PC-9 (cell line): ENCODE results near the gene SMG6. TPM values are rescaled to one million over a fixed set of nuclear protein-coding genes. Genes with fewer than 3 reads are reported as not detected.

ENCODE experiments used
- BruUV-seq: library from RNA; stranded (reverse); fragments of 400-500 nt; replicated peaks from 2 replicates; lab custom pipeline; 2021; lab: Mats Ljungman, UMichigan
- CTCF ChIA-PET: fragments of 300-600 bp; sonication (Branson Sonifier 250); formaldehyde crosslinking; loops from one replicate; lab custom pipeline; 2022; ENCODE audit warnings: antibody characterized with exemption; lab: Charles Lee
- POLR2A ChIA-PET: fragments of 300-600 bp; sonication (Branson Sonifier 250); formaldehyde crosslinking; loops from one replicate; lab custom pipeline; 2022; ENCODE audit warnings: antibody characterized with exemption; ENCODE audit not compliant: unreplicated experiment; lab: Charles Lee
- DNase-seq, 2 experiments: peaks; one replicate each; pipeline versions ENCODE4 v3.0.0 to v3.0.0-alpha.2; 2015 to 2022; ENCODE audit warnings: mixed read lengths in 1 of 2
- H2AFZ ChIP-seq: fragments of 200-600 bp; sonication (generic); 2 replicates; pipeline ENCODE4 v1.8.1; 2017; ENCODE audit warnings: antibody characterized with exemption
- H3F3A ChIP-seq: fragments of 200-600 bp; sonication (generic); 2 replicates; pipeline ENCODE4 v1.8.1; 2017; ENCODE audit warnings: antibody characterized with exemption, mild to moderate bottlenecking, low read depth; ENCODE audit not compliant: insufficient read depth
- H3K27ac ChIP-seq: fragments of 200-600 bp; sonication (generic); 2 replicates; pipeline ENCODE4 v1.6.1; 2016; ENCODE audit warnings: mixed run types
- H3K27me3 ChIP-seq: fragments of 200-600 bp; sonication (generic); 2 replicates; pipeline ENCODE4 v1.6.1; 2016; ENCODE audit warnings: low read depth, mixed run types; ENCODE audit not compliant: insufficient read depth
- H3K36me3 ChIP-seq: fragments of 200-600 bp; sonication (generic); 2 replicates; pipeline ENCODE4 v1.6.1; 2016; ENCODE audit warnings: low read depth, mixed run types
- H3K4me1 ChIP-seq: fragments of 200-600 bp; sonication (generic); replicated peaks from 2 replicates; pipeline ENCODE4 v1.6.1; 2016; ENCODE audit warnings: mixed run types; ENCODE audit not compliant: insufficient read depth
- H3K4me2 ChIP-seq: fragments of 200-600 bp; sonication (generic); 2 replicates; pipeline ENCODE4 v1.6.1; 2017; ENCODE audit warnings: mixed run types
- H3K4me3 ChIP-seq: fragments of 200-600 bp; sonication (generic); 2 replicates; pipeline ENCODE4 v1.6.1; 2016; ENCODE audit warnings: mixed run types
- H3K79me2 ChIP-seq: fragments of 200-600 bp; sonication (generic); 2 replicates; pipeline ENCODE4 v1.6.1; 2017; ENCODE audit warnings: low read depth, mixed run types
- H3K9me2 ChIP-seq: fragments of 200-600 bp; sonication (generic); 2 replicates; pipeline ENCODE4 v1.8.1; 2017; ENCODE audit warnings: mild to moderate bottlenecking; ENCODE audit not compliant: insufficient read depth
- H3K9me3 ChIP-seq: fragments of 200-600 bp; sonication (generic); 2 replicates; pipeline ENCODE4 v1.8.1; 2016; ENCODE audit warnings: low read depth; ENCODE audit not compliant: insufficient read depth
- H4K20me1 ChIP-seq: fragments of 200-600 bp; sonication (generic); 2 replicates; pipeline ENCODE4 v1.8.1; 2017; ENCODE audit not compliant: insufficient read depth
- EZH2 ChIP-seq: fragments of 200-600 bp; sonication (generic); IDR thresholded peaks from 2 replicates; pipeline ENCODE4 v1.8.0; 2017; ENCODE audit warnings: antibody characterized with exemption, low read depth
- intact Hi-C: fragments of 100-400 bp; cut with micrococcal nuclease; formaldehyde crosslinking; loops from one replicate; pipeline ENCODE4 v1.10.0; 2022; ENCODE audit not compliant: unreplicated experiment
- total RNA-seq: library from RNA; stranded (reverse); gene quantifications from 2 replicates; pipeline ENCODE4 v1.2.3, GENCODE V29; 2021
- TF ChIP-seq, protein P1 (sequence below): fragments of 200-600 bp; sonication (generic); conservative IDR thresholded peaks from 2 replicates; pipeline ENCODE4 v1.6.1; 2017; ENCODE audit warnings: mixed run types, antibody characterized with exemption, mild to moderate bottlenecking, moderate library complexity

Gene SMG6
- total RNA-seq, 1 experiment from 2014 or later: 43.1 TPM

- Histone ChIP-seq H3K36me3 (no peaks in the 10 kb centered on the region; the same call in 1 of the 2 replicates), H3K9me3 (no peaks in the 10 kb centered on the region), H3K27me3 (no peaks in the 10 kb centered on the region), H3K79me2 (peaks cover 14% of the 10 kb centered on the region), H3K27ac (no peak overlapping the region), H3K4me3 (no peak overlapping the region), H3K9me2 (no peaks in the 10 kb centered on the region), H4K20me1 (peaks cover 18% of the 10 kb centered on the region), H2AFZ (no peak overlapping the region), H3F3A (peaks cover 14% of the 10 kb centered on the region; the same call in 1 of the 2 replicates), H3K4me2 (no peak overlapping the region), H3K4me1 (peaks cover 12% of the 10 kb centered on the region)
- no TSS peak for BruUV-seq
- no peak for TF ChIP-seq EZH2
- TF ChIP-seq, protein P1, sequence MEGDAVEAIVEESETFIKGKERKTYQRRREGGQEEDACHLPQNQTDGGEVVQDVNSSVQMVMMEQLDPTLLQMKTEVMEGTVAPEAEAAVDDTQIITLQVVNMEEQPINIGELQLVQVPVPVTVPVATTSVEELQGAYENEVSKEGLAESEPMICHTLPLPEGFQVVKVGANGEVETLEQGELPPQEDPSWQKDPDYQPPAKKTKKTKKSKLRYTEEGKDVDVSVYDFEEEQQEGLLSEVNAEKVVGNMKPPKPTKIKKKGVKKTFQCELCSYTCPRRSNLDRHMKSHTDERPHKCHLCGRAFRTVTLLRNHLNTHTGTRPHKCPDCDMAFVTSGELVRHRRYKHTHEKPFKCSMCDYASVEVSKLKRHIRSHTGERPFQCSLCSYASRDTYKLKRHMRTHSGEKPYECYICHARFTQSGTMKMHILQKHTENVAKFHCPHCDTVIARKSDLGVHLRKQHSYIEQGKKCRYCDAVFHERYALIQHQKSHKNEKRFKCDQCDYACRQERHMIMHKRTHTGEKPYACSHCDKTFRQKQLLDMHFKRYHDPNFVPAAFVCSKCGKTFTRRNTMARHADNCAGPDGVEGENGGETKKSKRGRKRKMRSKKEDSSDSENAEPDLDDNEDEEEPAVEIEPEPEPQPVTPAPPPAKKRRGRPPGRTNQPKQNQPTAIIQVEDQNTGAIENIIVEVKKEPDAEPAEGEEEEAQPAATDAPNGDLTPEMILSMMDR: no peak
- intact Hi-C loops: no loop called here
- DNase-seq: no peak
- CTCF ChIA-PET: interaction anchor here (0.8 kb wide), 1 partner anchor 153 kb away, joined by 6 read pairs; no protein-coding TSS in a partner anchor
- POLR2A ChIA-PET: no interaction called here
Observed at GRCh38 chr17:2034806-2035540, 268.6 kb downstream of the SMG6 start.

GRCh38 chr17:2034157-2034556, 269.4 kb downstream of the SMG6 start:
- H3F3A ChIP-seq: peaks cover 13% of the 10 kb centered on the region; the same call in 1 of the 2 replicates
- H3K4me1 ChIP-seq: peaks cover 15% of the 10 kb centered on the region
- DNase-seq: no peak
- no TSS peak for BruUV-seq
- no peak overlapping the region for H3K4me3 ChIP-seq
- CTCF ChIA-PET: no interaction called here
- H2AFZ ChIP-seq: no peak overlapping the region
- H3K27ac ChIP-seq: no peak overlapping the region
- no peaks in the 10 kb centered on the region for H3K27me3 ChIP-seq
- no peaks in the 10 kb centered on the region for H3K9me3 ChIP-seq
- TF ChIP-seq, protein P1: no peak
- no peak for TF ChIP-seq EZH2
- peaks cover 14% of the 10 kb centered on the region for H3K79me2 ChIP-seq
- peaks cover 18% of the 10 kb centered on the region for H4K20me1 ChIP-seq
- intact Hi-C loops: no loop called here
- POLR2A ChIA-PET: no interaction called here
- H3K4me2 ChIP-seq: no peak overlapping the region
- H3K36me3 ChIP-seq: no peaks in the 10 kb centered on the region; the same call in 1 of the 2 replicates
- H3K9me2 ChIP-seq: no peaks in the 10 kb centered on the region

GRCh38 chr17:2033153-2033552, 270.4 kb downstream of the SMG6 start:
- Histone ChIP-seq H3K36me3 (no peaks in the 10 kb centered on the region; the same call in 1 of the 2 replicates), H3K4me1 (peaks cover 15% of the 10 kb centered on the region), H3K79me2 (peaks cover 14% of the 10 kb centered on the region), H3K9me2 (no peaks in the 10 kb centered on the region), H3K27ac (0 out of 2 replicates have a peak overlapping the region, but pooled peaks have one; percentile 23), H3K27me3 (no peaks in the 10 kb centered on the region), H3F3A (peaks cover 13% of the 10 kb centered on the region; the same call in 1 of the 2 replicates), H2AFZ (no peak overlapping the region), H3K9me3 (no peaks in the 10 kb centered on the region), H3K4me2 (no peak overlapping the region), H4K20me1 (peaks cover 18% of the 10 kb centered on the region), H3K4me3 (no peak overlapping the region)
- no TSS peak for BruUV-seq
- TF ChIP-seq, protein P1: no peak
- TF ChIP-seq EZH2: no peak
- POLR2A ChIA-PET: no interaction called here
- intact Hi-C loops: no loop called here
- DNase-seq: no peak
- CTCF ChIA-PET: no interaction called here
